ENCODE results near the gene COL4A2.
A peak's percentile ranks its signal among the peaks of the same experiment; 100 is the strongest.

The COL4A2 gene

DNA sequence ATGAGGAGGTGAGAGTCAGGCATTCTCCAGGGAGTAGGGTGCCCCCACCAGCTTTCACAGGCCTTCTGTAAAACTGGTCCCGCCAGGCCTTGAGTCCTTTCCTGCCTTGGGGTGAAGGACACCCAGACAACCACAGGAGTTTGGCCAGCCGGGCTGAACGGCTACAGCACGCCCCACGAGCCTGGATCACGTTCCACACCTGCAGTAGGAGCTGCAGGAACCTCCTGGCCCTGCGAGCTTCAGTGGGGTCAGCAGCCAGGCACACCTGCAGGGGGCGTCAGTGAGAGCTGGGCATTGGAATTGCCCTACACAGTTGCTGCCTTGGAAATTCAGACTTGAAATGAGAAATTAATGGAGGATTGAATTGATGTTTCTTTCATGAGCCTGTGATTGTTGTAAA, 45.7 kb downstream of the COL4A2 start:
- TF ChIP-seq, protein P1, sequence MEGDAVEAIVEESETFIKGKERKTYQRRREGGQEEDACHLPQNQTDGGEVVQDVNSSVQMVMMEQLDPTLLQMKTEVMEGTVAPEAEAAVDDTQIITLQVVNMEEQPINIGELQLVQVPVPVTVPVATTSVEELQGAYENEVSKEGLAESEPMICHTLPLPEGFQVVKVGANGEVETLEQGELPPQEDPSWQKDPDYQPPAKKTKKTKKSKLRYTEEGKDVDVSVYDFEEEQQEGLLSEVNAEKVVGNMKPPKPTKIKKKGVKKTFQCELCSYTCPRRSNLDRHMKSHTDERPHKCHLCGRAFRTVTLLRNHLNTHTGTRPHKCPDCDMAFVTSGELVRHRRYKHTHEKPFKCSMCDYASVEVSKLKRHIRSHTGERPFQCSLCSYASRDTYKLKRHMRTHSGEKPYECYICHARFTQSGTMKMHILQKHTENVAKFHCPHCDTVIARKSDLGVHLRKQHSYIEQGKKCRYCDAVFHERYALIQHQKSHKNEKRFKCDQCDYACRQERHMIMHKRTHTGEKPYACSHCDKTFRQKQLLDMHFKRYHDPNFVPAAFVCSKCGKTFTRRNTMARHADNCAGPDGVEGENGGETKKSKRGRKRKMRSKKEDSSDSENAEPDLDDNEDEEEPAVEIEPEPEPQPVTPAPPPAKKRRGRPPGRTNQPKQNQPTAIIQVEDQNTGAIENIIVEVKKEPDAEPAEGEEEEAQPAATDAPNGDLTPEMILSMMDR (conservative IDR thresholded peaks at IDR 0.05; ENCODE audit: low read length): peak; percentile 55
- TF ChIP-seq EZH2phosphoT487 (IDR thresholded peaks at IDR 0.05; ENCODE audit: borderline replicate concordance): no peak
- no peaks in the 10 kb centered on the region for H4K20me1 ChIP-seq (ENCODE audit: insufficient read depth, low read length, poor library complexity, severe bottlenecking)
- H3K36me3 ChIP-seq (ENCODE audit: insufficient read depth, low read length): no peaks in the 10 kb centered on the region
- H3K27me3 ChIP-seq (ENCODE audit: insufficient read depth, low read length, poor library complexity, severe bottlenecking): no peaks in the 10 kb centered on the region
- H3K9me2 ChIP-seq (replicated peaks; ENCODE audit: low read depth, low read length): no peaks in the 10 kb centered on the region
- H3F3A ChIP-seq (ENCODE audit: low read depth): no peaks in the 10 kb centered on the region
- no peak overlapping the region for H2AFZ ChIP-seq (ENCODE audit: low read length)
- H3K4me1 ChIP-seq (ENCODE audit: insufficient read depth, low read length, poor library complexity, severe bottlenecking): no peaks in the 10 kb centered on the region
- H3K9me3 ChIP-seq (ENCODE audit: insufficient read depth, low read depth, low read length): no peaks in the 10 kb centered on the region
- H3K4me3 ChIP-seq (ENCODE audit: low read length, poor library complexity, severe bottlenecking): no peak overlapping the region
- no peaks in the 10 kb centered on the region for H3K79me2 ChIP-seq (ENCODE audit: insufficient read depth, low read length)
- H3K9ac ChIP-seq (ENCODE audit: low read depth, low read length, poor library complexity, severe bottlenecking): no peak overlapping the region
- no peak overlapping the region for H3K4me2 ChIP-seq (ENCODE audit: low read depth, low read length, poor library complexity, severe bottlenecking)

- Histone ChIP-seq H3K9me2 (replicated peaks; ENCODE audit: low read depth, low read length) (no peaks in the 10 kb centered on the region), H3K36me3 (ENCODE audit: insufficient read depth, low read length) (no peaks in the 10 kb centered on the region), H4K20me1 (ENCODE audit: insufficient read depth, low read length, poor library complexity, severe bottlenecking) (no peaks in the 10 kb centered on the region), H3K9me3 (ENCODE audit: insufficient read depth, low read depth, low read length) (no peaks in the 10 kb centered on the region), H3K4me2 (ENCODE audit: low read depth, low read length, poor library complexity, severe bottlenecking) (no peak overlapping the region), H3K4me1 (ENCODE audit: insufficient read depth, low read length, poor library complexity, severe bottlenecking) (no peaks in the 10 kb centered on the region), H3F3A (ENCODE audit: low read depth) (no peaks in the 10 kb centered on the region), H3K27me3 (ENCODE audit: insufficient read depth, low read length, poor library complexity, severe bottlenecking) (no peaks in the 10 kb centered on the region), H3K9ac (ENCODE audit: low read depth, low read length, poor library complexity, severe bottlenecking) (no peak overlapping the region), H2AFZ (ENCODE audit: low read length) (no peak overlapping the region), H3K4me3 (ENCODE audit: low read length, poor library complexity, severe bottlenecking) (no peak overlapping the region), H3K79me2 (ENCODE audit: insufficient read depth, low read length) (no peaks in the 10 kb centered on the region)
- no peak for TF ChIP-seq EZH2phosphoT487 (IDR thresholded peaks at IDR 0.05; ENCODE audit: borderline replicate concordance)
- TF ChIP-seq, protein P1 (conservative IDR thresholded peaks at IDR 0.05; ENCODE audit: low read length): no peak
Measured at GRCh38 chr13:110353339-110353977, 46.4 kb downstream of the COL4A2 start.

DNA sequence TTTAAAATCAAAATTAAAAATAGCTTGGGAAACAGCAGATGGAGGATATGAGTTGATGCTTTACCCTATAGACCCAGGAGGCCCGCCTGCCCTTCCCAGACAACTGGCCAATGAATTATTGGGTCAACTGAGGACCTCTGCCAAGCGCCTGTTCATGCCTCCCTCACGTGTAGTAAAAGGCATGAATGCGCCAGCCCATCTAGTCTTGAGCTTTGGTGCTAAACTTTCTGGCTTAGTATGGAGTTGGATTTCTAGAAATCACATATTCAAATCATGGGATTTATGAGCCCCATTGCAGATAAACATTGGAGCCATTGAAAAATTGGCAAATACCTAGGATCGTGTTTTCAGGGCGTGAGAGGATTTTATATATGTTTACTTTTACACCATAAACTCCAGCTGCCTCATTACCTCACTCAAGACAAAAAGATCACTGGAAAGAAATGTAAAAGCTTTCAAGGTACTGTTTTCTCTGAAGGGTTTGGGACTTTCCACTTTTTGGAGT, 47.1 kb downstream of the COL4A2 start:
- H3K4me1 ChIP-seq (ENCODE audit: insufficient read depth, low read length, poor library complexity, severe bottlenecking): no peaks in the 10 kb centered on the region
- H3K27me3 ChIP-seq (ENCODE audit: insufficient read depth, low read length, poor library complexity, severe bottlenecking): no peaks in the 10 kb centered on the region
- no peak overlapping the region for H3K9ac ChIP-seq (ENCODE audit: low read depth, low read length, poor library complexity, severe bottlenecking)
- no peak overlapping the region for H2AFZ ChIP-seq (ENCODE audit: low read length)
- no peaks in the 10 kb centered on the region for H3K9me2 ChIP-seq (replicated peaks; ENCODE audit: low read depth, low read length)
- H4K20me1 ChIP-seq (ENCODE audit: insufficient read depth, low read length, poor library complexity, severe bottlenecking): no peaks in the 10 kb centered on the region
- no peak overlapping the region for H3K4me2 ChIP-seq (ENCODE audit: low read depth, low read length, poor library complexity, severe bottlenecking)
- TF ChIP-seq, protein P1 (conservative IDR thresholded peaks at IDR 0.05; ENCODE audit: low read length): no peak
- TF ChIP-seq EZH2phosphoT487 (IDR thresholded peaks at IDR 0.05; ENCODE audit: borderline replicate concordance): no peak
- no peaks in the 10 kb centered on the region for H3K36me3 ChIP-seq (ENCODE audit: insufficient read depth, low read length)
- H3K9me3 ChIP-seq (ENCODE audit: insufficient read depth, low read depth, low read length): no peaks in the 10 kb centered on the region
- H3F3A ChIP-seq (ENCODE audit: low read depth): no peaks in the 10 kb centered on the region
- H3K79me2 ChIP-seq (ENCODE audit: insufficient read depth, low read length): no peaks in the 10 kb centered on the region
- H3K4me3 ChIP-seq (ENCODE audit: low read length, poor library complexity, severe bottlenecking): no peak overlapping the region
